ENCODE results near the gene ALPK1.
"Not testable (repeated sequence)": the region's sequence is repeated elsewhere in the genome, so short reads cannot be mapped to it uniquely, and the experiment has no call there.

The ALPK1 gene

DNA sequence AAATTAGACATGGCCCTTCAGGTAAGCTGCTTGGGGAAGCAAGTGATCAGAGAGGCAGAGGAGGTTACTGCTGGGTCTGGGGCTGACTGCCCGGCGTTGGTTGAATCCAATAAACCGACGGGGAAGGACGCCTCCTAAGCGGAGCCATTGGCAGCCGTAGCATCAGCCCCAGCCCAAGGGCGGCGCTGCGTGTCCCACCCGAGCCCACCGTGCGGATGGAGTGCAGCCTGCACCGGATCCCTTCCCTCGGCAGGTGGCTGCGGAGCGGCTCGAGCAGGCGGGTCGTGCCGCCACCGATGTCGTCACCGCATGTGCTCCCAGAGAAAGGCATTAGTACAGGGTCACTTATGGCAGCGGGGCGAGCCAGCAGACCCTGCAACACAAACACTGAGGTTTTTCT is 82.1 kb downstream of the ALPK1 start:
- no peak for DNase-seq

DNA sequence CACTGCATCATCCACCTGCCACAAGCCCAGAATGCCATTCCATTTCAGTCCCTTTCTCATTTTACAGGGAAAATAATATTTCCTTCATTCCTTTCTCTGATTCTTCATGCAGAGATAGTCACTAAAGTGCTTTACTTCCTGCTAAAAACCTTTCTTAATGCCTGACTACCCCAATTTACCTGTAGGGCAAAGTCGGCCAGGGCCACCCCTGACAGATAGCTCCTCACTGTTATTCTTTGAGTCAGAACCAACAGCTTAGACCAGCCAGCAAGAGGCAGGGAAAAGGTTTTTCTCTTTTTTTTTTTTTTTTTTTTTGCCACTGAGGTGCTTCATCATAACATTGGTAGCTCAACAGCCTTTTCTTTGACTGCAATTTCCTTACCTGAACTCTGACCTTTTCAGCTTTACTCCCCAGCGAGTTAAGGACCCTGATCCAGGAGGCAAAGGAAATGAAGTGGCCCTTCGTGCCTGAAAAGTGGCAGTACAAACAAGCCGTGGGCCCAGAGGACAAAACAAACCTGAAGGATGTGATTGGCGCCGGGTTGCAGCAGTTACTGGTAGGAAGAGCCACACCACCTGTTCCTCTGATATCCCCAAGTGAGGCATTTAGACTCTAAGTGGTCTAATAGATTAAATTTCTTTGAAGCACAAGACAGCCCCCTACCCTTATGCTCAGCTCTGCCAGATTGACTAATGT is 85.0 kb downstream of the ALPK1 start:
- DNase-seq, result no peak

DNA sequence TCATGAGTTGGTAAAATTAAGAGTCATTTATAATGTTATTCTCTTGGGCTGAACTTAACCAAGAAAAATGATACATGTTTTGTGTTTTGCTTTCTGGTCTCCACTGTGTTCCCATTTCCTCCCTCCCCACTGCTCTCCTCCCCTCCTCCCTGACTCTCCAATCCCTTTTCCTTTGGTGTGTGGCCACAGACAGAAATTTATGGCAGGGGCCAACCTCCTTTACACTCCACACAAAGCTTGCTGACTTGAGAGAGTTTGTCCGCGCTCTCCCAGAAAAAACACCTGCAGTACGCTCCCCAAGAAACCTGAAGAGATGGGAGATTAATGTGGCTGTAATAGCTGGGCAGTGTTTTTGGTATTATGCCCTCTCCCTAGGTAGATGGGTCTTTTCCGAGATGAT is 88.9 kb downstream of the ALPK1 start:
- DNase-seq, result no peak

DNA sequence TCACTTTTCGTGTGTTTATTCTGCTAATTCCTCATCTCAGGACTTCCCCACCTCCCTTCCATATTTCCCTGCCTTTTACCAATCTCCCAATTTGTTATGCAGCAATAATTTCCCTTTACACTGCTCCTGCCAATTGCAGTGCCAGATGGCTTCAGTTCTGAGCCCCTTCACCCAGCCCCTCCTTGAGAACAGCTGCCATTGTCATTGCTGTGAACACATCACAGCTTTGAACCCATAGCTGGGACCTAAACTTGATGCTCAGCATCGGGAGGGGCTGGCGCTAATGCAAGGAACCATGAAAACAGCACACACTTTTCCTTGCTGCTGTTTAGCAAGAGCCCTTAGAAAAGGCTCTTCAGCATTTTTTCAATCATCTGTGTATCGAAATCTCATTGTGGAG is 104.9 kb downstream of the ALPK1 start:
- DNase-seq, result no peak

DNA sequence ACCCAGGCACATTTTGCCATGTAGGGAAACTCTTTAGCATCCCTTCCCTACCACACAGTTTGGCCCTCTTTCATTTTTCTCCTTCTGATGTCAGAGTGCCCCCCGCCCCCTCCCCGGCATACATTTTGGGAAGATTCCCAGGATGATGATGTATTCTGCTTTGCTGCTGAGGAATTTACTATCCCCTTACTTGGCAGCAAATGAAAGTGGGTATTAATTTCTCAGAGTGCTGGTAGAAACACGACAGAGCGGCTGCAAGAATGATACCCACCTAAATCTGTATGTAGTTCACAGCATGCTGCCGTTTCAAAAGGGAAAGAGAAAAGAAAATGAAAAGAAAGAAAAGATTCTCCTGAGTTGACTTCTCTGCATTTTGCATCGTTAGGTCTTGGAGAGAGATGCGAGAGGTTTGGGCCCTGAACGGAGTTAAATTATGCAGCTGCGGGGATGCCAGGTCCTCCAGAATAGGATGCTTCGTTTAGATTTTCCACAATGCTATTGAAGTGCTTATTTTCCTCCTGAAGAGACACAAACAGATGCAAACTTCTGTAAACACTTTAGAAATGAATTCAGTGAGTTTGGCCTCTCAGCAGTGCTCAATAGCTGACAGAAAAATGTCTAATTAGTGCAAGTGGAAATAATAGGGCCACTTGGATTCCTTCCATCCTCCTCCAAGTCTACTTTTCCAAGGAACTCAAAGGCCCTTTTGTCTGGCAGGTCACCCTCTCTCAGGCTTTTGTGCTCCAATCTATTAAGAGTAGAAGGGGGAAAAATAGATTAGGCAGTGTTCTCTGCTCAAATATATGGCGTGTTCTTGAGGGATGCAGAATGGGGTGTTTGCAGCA is 106.2 kb downstream of the ALPK1 start:
- no peak for DNase-seq

DNA sequence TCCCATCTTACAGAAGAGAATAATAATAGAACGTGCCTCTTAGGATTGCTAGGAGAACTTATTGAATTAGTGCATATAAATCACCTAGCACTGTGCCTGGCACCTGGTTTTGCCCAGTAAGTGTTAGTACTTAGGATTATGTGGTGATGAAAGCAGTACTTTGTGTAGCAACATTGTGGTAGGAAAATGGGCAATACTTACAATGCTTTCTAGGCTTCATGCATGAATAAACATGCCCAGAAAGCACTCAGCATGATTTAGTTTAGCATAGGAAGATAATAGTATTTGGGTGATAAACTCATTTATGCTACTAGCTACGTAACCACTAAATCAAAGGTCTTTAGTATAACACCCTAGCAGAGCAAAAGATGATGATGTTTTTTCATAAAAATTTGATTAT is 113.2 kb downstream of the ALPK1 start:
- DNase-seq, result no peak

DNA sequence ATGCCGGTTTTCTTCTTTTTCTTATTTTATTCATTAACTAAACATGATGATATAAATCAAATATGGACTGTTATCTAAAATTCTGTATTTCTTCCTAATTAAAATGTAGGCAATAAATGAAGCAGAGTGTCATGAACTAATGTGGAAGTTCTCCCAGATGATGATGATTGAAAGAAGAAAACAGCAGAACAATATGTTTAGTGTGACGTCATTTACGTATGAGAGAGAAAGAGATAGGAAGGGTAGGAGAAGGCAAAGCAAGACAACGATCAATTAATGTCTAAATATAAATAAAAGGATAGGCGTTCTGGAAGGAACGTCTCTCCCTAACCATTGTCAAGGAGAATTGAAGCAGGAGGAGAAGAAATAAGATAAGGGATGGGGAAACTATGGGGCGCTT is 113.6 kb downstream of the ALPK1 start:
- no peak for DNase-seq

DNA sequence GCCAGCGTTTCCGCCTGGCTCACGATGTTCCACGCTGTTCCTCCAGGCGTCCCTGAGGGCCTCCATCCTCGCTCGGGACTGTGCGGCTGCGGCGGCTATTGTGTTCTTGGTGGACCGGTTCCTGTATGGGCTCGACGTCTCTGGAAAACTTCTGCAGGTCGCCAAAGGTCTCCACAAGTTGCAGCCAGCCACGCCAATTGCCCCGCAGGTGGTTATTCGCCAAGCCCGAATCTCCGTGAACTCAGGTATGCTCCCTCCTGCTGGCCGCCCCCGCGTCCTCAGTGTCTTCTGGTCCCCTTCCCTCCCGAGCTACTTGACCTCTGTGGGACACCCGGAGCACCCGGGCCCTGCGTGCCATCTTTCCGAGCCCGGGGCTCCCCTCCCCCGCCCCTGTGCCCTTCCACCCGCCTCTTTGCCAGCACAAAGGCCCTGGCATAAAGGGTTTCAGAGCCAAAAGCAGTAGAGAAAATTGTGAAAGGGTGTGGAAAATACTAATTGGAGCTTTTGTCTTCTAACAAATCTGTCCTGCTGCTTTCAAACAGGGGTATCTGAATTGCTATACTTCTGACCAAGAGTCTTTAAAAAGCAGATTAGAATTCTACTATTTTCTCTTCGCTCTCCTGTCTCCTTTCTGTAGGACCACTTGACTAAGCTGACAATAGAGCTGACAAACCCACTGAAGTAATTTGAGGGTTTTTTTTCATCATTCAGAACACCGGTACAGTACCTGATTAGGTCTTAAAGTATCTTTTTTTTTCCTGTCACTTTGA is 114.8 kb downstream of the ALPK1 start:
- no peak for DNase-seq

DNA sequence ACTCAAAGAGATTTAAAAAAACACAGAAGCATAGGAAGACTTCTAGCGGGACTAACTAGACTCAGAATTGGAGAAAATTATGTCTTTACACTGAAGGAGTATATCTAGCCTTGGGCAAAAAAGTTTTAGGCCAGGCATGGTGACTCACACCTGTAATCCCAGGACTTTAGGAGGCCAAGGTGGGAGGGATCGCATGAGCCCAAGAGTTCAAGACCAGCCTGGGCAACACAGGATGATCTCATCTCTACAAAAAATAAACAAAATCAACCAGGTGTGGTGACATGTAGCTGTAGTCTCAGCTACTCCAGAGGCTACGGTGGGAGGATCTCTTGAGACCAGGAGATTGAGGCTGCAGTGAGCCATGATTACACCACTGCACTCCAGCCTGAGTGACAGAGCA is 119.3 kb downstream of the ALPK1 start:
- no peak for DNase-seq

DNA sequence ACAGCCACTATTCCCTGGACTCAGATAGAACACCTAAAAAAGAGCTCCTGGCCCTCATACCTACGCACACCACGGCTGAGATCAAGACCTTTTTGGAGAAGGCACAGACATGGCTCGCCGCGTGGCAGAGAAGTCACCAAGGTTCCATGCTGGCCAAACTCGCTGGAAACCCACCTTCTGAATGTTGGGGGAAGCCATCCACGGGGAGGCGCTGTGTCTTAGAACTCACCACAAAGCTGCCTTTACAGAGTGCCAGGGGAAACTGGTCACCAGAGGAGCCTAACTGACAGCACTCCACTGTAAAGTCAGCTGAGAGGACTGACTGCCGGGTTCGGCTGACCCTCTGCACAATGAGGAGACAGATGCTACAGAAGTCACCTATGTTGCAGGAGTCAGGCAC is 120.9 kb downstream of the ALPK1 start:
- no peak for DNase-seq

DNA sequence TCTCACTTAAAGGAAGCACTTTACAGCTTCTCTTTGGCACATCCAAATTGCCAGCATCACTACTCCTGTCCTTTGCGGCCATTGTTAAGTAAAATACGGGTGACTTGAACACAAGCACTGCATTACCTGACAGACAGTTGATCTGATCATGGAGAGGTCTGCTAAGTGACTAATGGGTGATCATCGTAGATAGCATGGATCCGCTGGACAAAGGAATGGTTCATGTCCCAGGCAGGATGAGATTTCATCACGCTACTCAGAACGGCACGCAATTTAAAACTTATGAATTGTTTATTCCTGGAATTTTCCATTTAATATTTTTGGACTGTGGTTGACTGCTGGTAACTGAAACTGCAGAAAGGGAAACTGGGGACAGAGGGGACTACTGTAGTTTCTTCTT is 124.7 kb downstream of the ALPK1 start:
- no peak for DNase-seq

DNA sequence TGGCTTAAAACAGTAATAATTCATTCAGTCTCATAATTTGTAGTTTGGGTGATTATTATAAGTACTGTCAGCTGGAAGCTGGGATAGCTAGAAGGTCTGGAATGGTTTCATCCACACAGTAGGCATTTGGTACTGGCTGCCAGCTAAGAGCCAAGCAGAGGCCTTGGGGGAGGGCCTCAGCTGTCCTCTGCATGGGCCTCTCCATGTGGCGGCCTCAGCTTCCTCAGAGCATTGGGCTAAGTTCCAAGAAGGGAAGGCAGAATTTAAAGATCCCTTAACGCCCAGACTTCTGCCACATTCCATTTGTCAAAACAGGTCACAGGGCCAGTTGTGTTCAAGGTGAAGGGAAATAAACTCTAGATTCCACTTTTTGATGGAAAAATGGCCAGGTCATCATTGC is 125.5 kb downstream of the ALPK1 start:
- DNase-seq, result no peak

DNA sequence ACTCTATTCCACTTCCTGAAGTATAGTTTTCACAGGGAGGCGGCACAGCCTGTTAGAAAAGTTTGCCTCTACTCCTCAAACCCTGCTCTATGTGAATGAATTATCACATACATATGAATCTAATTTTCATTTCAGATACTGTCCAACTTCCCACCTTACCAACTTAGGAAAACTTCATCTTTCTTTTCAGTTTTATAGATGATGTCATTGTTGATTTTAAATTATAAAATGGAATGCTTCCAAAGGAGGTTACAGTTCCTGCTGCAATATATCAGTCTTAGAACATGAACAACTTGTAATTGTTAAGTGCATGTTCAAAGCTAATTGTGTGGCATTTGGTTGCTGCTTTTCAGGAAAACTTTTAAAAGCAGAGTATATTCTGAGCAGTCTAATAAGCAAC is 126.4 kb downstream of the ALPK1 start:
- no peak for DNase-seq

DNA sequence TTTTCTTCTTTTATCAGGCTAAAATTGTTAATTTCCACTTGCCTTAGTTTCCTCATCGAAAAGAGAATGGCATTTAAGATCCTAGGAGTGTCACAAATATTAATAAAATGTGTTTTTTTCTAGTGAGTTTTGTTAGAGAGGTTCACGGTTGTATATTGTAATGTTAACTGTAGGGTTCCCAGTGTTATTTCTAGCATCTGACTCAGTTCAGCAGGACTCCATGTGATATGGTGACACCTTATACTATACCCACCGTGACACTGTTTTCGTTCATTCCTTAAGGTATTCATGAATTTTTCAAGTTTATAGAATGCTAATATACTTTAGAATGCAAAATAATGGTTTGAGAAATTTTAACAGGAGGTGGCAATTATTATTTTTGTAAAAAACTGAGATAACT is 128.7 kb downstream of the ALPK1 start:
- DNase-seq, result no peak

DNA sequence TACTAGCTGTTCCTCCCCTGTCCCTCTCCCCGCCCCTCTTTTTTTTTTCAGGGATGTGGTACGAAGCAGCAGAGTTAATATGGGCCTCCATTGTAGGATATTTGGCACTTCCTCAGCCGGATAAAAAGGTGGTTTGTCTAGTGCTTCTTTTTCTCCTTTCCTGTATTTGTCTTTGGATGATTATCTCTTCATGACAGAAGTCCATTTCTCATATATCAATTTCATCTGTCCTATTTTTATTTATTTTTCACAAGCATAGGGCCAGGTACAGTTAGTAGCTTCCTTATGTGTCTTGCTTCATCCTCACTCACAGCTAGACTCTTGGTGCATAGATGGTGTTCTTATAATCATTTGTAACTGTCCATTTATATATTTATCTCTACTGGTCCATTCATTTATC is 129.2 kb downstream of the ALPK1 start:
- no peak for DNase-seq

DNA sequence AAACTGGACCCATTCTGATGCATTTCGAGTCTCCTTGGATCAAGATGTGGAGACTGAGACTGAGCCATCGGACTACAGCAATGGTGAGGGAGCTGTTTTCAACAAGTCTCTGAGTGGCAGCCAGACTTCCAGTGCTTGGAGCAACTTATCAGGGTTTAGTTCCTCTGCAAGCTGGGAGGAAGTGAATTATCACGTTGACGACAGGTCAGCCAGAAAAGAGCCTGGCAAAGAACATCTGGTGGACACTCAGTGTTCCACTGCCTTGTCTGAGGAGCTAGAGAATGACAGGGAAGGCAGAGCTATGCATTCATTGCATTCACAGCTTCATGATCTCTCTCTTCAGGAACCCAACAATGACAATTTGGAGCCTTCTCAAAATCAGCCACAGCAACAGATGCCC is 134.0 kb downstream of the ALPK1 start:
- DNase-seq, result no peak

DNA sequence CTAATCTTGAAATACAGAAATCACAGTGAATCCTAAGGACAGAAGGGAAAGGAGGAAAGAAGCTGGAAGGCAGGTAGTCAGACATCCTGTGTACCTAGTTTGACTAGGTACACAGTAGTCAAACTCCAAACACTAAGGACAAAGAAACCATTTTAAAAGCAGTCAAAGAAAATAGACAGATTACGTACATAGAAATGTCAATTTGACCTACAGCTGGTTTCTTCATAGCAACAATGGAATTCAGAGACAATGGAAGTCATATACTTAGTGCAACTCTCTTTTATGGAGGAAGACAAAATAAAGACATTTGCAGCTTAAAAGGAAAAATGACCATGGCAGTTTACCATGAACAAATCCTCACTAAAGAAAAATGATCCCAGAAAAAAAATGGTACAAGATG is 139.8 kb downstream of the ALPK1 start:
- DNase-seq, result no peak

DNA sequence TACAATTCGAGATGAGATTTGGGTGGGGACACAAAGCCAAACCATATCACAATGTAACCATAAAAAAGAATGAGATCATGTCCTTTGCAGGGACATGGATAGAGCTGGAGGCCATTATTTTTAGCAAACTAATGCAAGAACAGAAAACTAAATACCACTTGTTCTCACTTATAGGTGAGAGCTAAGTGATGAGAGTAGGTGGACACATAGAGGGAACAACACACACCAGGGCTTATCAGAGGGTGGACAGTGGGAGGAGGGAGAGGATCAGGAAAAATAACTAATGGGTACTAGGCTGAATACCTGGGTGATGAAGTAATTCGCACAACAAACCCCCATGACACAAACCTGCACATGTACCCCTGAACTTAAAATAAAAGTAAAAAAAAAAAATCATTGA is 145.1 kb downstream of the ALPK1 start:
- not testable (repeated sequence) for DNase-seq

DNA sequence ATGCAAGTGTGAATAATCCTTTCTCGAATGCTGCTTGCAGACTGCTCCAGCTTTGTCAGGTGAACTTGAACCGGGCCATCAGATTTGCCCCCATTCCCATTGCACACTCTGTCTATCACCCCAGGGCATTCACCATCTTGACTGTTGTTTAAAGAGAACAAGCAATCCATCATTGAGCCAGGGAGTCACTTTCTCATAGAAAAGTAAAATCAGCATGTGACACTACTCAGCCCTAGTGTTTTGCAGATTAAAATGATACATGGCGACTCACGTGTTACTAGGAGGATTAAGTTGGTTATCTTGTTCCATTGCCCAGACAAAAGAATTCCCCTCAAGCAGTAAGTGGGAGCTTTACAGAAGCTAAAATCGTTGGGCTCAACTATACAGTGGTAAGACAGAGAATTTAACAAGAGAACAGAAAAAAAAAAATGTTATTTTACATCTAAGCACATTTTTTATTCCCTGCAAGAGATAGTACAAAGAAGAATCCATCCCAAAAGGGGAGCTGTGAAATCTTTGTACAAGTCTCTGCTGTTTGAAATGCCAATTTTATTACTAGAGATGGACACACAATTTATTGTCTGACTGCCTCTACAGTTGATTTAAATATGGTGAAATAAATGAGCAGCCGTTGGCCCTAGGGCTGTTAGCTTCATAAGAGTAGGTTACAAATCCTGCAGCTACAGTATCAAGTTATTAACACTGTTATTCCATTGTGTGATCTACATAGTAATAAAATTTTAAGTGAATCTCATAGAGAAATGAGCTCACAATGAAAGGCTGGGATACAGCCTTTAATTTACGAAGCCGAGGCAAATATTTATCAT is 151.3 kb downstream of the ALPK1 start:
- DNase-seq, result no peak

DNA sequence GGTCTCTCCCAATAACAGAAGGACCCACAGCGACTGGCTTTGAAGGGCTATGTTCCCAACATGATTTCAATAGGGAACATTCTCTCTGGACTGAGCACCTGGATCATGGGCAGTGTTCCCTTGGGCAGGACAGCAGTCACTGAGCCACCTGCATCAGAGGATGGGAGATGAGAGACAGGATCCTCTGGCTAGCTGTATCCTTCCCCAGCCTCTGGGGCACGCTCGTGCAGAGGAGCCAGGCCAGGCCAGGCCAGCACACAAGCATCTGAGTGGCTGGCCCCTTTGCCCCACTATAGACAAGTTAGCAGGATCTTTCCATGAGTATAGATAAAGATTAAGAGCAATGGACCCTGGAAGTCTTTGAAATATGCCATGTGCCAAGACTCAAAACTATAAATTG is 152.5 kb downstream of the ALPK1 start:
- DNase-seq, result no peak

DNA sequence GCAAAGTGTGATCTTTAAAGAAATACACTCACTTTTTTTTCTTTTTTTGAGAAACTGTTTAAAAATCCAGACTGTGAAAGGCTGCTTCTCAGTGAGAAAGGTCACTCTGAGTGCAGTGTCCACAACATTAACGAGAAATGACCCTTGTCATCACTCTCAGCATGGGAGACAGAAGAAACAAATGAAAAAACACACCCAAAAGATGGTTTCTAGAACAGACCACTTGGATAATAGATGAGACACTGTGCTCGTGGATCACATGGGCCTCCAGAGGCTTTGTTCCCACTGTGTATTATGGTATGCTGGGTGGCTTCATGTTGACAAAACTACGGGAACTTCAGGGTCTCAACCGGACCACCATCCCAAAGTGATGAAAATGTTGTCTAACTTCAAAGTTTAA is 153.9 kb downstream of the ALPK1 start:
- DNase-seq, result no peak

DNA sequence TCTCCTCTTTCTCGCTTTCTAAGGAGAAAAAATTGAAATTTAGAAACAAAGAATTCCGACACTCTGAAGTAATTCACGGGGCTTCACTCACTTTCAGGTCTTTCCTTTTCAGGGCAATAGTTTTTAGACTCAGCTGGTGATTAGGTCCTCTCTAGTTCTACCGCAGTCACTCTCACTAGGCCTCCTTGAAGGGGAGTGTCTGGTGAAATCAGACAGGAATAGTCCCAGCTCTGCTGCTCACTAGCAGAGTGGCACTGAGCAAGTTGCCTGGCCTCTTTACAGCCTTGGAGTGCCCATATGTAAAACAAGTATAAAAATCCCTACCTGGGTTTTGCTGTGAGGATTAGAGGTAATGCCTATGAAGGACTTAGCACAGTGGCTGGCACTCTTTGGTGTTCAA is 154.7 kb downstream of the ALPK1 start:
- DNase-seq, result no peak

DNA sequence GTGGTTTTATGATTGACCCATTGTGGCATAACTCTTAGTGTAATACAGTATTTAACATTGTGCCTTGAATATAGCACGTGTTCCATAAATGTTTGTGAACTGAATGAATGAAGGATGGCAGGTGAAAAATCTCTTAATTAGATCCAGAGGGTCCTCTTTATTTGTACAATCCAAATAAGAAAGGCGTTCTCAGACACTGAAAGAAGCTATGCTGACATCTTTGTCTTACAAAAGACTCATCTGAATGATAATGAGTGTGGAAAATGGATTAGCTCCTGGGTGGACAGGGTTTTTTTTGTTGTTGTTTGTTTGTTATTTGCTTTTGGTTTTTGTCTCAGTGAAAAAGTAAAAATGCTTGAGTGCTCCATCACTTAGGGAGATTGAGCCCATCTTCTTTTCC is 156.2 kb downstream of the ALPK1 start:
- no peak for DNase-seq

Data from CD4-positive, alpha-beta T cell treated with Interleukin-4 for 4 hours (primary cell).